Measurements from ENCODE around the gene NFKBIL1.
"Not testable (repeated sequence)": the region's sequence is repeated elsewhere in the genome, so short reads cannot be mapped to it uniquely, and the experiment has no call there.

NFKBIL1 gene

DNA sequence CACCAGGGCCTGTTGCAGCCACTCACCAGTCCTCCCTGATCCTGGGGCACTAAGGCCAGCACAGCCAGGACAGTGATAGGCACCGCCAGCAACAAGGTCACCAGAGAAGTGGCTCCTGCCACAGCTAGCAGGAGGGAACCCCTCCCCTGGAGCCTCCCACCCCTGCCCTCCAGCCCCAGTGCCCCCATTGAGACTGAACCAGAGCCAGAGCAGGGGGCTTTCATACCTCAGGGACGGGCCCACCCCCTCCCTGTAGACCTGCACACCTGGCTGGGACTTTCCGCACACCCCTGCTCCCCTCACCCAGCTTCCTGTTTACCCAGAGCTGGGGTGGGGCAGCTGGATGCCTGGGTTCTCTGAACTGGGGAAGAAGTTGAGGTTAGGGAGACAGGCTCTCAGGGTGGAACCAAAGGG lies 34.8 kb downstream of the NFKBIL1 start, which contains the start of gene LTB:
Gene LTB (minus strand): TSS at position 195 of the 414 bp plus-strand sequence. CDS start 7 bp downstream, at position 188.
- DNase-seq: peak; percentile 55

DNA sequence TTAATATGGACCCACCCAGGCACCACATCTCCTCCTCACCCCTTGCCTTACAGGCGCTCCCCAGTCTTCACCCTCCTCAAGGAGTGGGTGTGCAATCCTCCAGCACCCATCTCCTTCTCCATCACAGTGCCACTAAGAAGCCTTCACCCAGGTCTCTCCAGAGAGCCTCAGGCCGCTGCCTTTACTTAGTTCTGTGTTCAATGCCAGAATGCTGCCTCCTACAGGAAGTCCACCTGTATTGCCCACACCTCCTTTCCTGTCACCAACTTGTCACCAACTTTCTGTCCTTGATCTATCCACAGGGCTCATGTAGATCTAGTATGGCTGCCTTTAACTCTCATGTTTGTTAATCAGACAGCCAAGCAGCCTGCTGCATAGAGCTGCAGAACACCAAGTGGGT lies 38.1 kb downstream of the NFKBIL1 start:
- no peak for DNase-seq

DNA sequence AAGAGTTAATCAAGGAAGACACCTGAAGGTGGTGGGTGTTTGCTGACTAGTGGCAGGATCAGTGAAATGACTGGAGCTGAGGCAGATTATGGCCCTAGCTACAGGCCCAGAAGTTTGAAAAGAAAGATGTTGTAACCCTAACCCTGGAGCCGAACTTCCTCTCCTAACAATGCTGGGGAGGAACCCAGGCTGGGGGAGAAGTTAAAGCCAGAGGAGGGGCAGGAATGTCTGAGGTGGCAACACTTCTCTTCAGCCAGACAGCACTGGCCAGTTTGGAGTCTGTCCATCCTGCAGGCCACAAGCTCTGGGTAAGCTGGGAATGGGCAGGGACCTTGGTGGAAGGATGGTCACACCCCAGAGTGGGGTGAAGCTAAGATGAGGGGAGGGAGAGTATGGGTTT lies 38.6 kb downstream of the NFKBIL1 start, which contains the start of gene LST1:
Gene LST1 (plus strand): TSS at position 270 of the 400 bp plus-strand sequence. CDS start 1,023 bp downstream, outside the sequence.
- DNase-seq: no peak

DNA sequence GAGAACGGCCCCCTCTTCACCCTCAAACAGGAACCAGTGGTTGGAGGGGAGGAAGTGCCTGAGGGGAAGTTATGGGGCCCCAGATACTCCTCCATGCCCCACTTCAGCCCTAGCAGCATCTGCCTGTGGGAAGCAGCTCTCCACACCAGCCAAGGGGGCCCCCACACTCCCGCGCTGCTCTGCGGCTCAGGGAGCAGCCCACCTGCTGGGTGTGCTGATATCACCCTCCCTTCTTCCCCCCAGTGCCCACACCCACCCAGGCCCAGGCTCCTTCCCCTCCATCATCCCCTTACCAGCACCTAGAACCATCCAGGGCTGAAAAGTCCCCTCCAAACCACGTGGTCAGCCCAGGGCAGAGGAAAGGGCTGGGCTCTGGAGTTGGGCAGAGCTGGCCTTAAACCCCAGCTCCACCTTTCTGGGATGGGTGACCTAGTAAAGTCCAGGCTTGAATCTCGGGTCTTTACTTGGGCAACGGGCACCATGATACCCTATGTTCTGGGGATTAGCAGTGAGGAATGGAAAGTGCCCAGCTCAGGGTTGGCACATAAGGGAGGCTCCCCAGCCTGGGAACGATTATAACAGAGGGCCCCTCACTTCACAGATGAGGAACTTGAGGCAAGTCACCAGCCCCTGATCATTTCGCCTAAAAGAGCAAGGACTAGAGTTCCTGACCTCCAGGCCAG lies 39.3 kb downstream of the NFKBIL1 start:
- no peak for DNase-seq

DNA sequence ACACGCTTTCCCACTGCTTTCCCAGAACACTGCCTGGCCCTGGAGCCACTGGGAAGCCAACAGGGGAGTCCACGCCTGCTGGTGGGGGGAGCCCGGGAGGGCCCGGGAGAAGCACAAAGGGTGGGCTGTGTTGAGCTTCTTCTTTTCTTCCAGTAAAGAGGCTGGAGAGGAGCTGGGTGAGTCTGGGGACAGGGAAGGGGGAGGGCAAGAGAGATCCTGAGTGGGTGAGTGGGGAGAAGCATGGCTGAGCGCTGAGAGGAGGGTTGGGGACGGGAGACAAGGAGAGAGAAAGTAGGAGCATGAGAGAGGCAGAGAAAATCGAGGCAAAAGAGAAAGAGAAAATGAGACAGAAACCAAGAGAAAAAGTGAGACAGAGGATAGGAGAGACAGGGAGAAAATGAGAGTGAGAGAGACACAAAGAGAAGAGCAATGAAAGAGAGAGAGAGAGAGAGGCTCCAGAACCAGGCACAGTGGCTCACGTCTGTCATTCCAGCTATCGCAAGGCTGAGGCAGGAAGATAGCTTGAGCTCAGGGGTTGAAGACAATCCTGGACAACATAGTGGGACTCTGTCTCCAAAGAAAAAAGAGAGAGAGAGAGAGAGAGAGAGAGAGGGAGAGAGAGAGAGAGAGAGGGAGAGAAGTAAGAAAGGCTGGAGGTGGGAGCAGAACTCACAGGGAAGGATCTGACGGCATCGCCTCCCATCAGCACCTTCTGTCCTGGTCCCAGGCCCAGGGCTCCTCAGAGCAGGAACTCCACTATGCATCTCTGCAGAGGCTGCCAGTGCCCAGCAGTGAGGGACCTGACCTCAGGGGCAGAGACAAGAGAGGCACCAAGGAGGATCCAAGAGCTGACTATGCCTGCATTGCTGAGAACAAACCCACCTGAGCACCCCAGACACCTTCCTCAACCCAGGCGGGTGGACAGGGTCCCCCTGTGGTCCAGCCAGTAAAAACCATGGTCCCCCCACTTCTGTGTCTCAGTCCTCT lies 40.7 kb downstream of the NFKBIL1 start:
- DNase-seq: no peak

DNA sequence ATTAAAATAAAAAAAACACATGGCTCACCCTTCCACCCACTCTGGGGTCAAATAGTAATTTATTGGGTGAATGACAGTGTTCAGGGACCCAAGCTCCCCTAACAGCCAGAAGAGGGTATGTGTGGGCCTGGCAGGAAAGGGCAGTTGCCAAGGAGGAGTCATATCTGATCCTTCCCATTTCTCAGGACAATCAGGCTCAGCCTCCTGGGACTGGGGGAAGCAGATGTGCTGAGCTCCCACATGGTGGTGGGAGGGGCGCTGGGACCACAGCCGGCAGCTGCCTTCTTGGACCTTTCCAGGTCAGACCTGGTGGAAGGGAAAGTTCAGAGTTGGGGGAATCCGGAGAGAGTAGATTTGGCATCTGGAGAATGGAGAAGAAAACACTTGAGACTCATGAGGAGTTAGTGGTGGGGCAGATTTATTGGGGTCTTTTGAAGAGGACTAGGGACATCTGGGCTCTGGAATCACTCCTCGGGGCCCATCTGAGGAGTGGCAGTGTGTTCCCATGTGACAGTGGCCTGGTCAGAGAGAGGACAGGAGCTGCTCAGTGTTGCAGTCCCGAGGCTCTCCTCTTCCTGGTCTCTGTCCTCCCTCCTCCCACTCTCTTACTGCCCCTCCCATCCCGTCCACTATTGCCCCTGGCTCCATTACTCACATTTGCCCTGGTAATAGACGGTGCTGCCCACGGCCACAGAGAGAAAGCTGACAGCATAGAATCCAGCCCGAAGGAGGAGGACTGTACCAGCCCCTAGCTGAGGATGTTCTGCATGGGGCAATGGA lies 41.7 kb downstream of the NFKBIL1 start:
- no peak for DNase-seq

DNA sequence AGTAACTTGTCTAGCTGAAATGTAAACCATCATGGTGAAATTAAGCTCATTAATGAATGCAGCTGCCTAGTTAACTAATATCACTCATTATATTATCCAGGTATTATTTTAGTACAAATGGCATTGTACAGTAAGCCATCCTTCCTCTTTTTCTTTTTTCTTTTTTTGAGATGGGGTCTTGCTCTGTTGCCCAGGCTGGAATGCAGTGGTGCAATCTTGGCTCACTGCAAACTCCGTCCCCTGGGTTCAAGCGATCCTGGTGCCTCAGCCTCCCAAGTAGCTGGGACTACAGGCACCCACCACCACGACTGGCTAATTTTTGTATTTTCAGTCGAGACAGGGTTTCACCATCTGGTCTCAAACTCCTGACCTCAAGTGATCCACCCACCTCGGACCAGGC lies 43.3 kb downstream of the NFKBIL1 start:
- DNase-seq: not testable (repeated sequence)

DNA sequence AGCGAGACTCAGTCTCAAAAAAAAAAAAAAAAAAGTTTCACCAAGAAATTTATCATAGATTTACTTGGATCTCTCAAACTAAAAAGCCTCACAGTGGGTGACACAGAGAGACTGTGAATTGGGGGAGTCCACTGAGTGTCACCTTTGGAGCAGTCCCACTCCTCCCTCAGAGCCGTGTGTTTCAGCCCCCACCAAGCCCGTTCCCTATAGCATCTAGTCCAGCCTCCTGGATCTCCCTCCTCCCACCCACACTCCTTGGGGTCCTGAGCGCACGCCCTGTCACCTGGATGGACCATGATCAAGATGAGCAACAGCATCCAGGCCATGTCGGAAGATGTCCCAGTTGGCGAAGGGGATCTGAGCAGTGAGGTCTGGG lies 45.0 kb downstream of the NFKBIL1 start:
- no peak for DNase-seq

DNA sequence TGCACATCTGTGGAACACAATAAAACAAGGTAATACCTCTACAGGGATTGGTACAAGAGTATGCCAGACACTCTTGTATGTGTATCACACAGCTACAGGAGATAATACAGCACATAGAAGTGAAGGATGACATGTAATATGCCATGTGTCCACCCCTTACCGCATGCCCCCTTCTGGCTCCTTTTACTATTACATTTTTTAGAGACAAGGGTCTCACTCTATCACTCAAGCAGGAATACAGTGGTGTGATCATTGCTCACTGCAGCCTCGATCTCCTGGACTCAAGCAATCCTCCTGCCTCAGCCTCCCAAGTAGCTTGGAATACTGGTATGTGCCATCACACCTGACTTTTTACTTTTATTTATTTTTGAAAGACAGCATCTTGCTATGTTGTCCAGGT lies 49.6 kb downstream of the NFKBIL1 start:
- no peak for DNase-seq

DNA sequence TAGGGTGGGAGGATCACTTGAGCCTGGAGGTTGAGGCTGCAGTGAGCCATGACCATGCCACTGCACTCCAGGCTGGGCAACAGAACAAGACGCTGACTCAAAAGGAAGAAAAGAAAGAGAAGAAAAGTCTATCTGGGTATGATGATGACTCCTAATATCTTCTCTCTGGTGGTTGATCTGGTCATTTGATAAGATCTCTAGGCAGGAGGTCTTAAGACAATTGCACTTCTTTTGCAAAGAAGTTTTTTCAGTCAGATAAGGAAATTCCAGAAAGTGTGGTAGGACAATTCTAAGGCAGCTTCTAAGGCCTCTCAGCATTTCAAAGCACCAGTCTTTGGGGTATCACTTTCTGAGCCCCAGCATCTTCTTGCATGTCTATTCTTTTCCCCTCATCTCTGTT lies 59.9 kb downstream of the NFKBIL1 start:
- DNase-seq: no peak

Measured in activated CD8-positive, alpha-beta memory T cell treated with anti-CD3 and anti-CD28 coated beads, Interleukin-2, amount 50 U/mL, for 4 hours (primary cell).